MG63 (cell line): Measurements from ENCODE around the gene EHMT1. TPM values are rescaled to one million over a fixed set of nuclear protein-coding genes. Genes with fewer than 3 reads are reported as not detected.

Source experiments
- DNase-seq: peaks from one replicate; pipeline ENCODE4 v3.0.0-alpha.2; 2020
- H3K27me3 ChIP-seq: fragments of 250-450 bp; sonication (Bioruptor Pico); 2 replicates; pipeline ENCODE4 v1.5.1; 2020; ENCODE audit warnings: mild to moderate bottlenecking, moderate library complexity
- H3K36me3 ChIP-seq: fragments of 250-450 bp; sonication (Bioruptor Pico); 2 replicates; pipeline ENCODE4 v1.5.1; 2020; ENCODE audit warnings: mild to moderate bottlenecking, moderate library complexity
- H3K4me3 ChIP-seq: fragments of 250-450 bp; sonication (Bioruptor Pico); 2 replicates; pipeline ENCODE4 v1.5.1; 2020; ENCODE audit warnings: mild to moderate bottlenecking, moderate library complexity
- H3K9me3 ChIP-seq: fragments of 250-450 bp; sonication (Bioruptor Pico); 2 replicates; pipeline ENCODE4 v1.5.1; 2020; ENCODE audit warnings: mild to moderate bottlenecking, moderate library complexity
- total RNA-seq: library from RNA; depleted of rRNA; stranded (reverse); fragments of >200 nt; shearing (Covaris generic); gene quantifications from 2 replicates; pipeline ENCODE4 v1.2.3, GENCODE V29; 2014; ENCODE audit warnings: low replicate concordance

Gene EHMT1
- total RNA-seq, 1 experiment from 2014 or later = 64.5 TPM

DNA sequence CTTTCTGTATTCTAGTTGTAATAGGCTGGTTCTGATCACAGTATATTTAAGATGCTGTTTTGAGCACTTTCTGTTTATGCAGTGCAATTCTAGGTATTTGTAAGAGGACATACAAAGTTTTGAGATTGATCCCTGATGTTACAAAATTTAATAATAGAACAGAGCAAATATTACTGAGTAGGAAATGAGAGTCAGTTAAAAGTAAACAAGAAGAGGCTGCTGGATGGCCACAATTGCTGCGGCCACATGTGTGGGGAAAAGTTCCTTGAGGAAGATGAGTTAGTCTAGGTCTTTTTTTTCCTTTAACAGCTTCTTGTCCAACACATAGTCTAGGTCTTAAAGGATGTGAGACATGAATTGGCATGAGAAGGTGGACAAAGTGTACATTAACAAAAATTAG, 11.3 kb downstream of the EHMT1 start:
- Histone ChIP-seq H3K9me3 (no peaks in the 10 kb centered on the region), H3K27me3 (no peaks in the 10 kb centered on the region), H3K4me3 (no peak overlapping the region), H3K36me3 (no peaks in the 10 kb centered on the region; the same call in none of the 2 replicates)
- no peak for DNase-seq

DNA sequence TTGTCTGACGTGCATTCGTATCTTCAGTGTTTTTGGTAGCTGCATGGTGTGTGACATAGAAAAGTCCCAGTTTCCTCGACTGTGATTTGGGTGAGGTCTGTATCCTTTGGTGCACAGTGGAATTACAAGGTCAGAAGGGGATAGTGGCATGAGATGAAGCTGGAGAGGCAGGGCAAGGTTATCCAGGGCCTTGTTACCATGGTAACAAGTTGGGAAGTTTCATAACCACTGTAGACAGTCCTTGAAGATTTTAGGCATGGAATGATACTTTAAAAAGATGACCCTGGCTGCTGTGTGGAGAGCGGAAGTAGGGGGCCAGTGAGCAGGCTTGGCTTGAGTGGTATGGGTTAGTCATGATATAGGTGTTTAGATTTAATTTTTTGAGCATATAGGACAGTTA, 11.9 kb downstream of the EHMT1 start:
- no peaks in the 10 kb centered on the region; the same call in 1 of the 2 replicates for H3K36me3 ChIP-seq
- H3K9me3 ChIP-seq = no peaks in the 10 kb centered on the region
- DNase-seq = no peak
- no peaks in the 10 kb centered on the region for H3K27me3 ChIP-seq
- no peak overlapping the region for H3K4me3 ChIP-seq

DNA sequence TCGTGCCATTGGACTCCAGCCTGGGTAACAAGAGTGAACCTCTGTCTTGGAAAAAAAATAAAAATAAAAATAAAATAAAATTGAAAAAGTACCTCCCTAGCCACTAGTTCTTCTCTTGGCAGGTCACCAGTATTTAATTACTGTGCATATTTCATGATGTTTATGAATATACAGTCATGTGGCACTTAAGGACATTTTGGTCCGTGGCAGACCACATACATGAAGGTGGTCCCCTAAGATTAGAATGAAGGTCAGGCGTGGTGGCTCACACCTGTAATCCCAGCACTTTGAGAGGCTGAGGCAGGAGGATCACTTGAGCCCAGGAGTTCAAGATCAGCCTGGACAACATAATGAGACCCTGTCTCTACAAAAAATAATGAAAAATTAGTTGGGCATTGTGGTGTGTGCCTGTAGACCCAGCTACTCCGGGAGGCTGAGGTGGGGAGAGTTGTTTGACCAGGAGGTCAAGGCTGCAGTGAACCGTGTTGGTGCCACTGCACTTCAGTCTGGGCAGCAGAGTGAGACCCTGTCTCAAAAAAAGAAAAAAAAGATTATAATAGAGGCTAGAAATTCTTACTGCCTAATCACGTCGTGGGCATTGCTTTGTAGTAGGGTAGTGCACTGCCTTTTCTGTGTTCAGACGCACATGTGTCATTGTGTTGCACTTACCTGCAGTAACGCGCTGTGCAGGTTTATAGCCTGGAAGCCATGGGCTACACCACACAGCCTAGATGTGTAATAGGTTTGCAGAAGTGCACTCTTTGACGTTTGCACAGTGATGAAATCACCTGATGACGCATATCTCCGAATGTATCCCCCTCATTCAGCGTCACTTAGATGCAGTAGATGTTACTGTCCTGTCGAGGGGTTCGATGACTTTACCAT, 12.8 kb downstream of the EHMT1 start:
- Histone ChIP-seq H3K36me3 (no peaks in the 10 kb centered on the region; the same call in 1 of the 2 replicates), H3K4me3 (no peak overlapping the region), H3K9me3 (no peaks in the 10 kb centered on the region), H3K27me3 (no peaks in the 10 kb centered on the region)
- DNase-seq = no peak

DNA sequence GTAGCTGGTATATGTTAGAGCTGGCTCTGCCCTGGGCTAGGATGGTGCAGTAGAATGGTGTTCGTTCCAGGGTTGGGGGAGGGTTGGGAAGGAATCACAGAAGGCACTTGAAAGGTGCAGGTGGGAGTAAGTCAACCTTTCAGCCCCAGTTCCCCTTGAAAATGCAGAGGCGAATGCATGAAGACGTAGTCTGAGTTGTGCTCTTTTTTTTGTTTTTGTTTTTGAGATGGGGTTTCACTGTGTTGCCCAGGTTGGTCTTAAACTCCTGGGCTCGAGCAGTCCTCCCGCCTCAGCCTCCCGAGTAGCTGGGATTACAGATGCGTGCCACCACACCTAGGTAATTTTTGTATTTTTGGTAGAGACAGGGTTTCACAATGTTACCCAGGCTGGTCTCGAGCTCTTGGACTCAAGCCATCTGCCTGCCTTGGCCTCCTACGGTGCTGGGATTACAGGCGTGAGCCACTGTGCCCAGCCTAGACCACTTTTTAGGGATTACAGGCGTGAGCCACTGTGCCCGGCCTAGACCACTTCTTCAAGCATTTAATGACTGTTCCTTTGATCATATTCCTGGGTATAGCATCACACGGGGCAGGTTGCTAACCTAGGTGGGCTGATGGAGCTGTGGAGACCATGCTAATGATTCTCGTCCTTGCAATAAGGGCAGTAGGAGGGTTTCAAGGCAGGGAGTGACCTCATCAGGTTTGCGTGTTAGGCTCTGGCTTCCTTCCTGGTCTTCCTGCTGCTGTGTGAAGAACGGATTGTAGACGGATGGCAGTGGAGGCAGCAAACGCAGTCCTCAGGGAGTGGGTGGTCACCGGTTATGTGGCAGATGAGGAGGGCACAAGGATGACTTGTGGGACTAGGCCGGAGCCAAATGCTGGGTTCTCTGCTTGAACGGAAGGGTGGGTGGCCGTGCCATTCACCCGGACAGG, 13.7 kb downstream of the EHMT1 start:
- Histone ChIP-seq H3K36me3 (no peaks in the 10 kb centered on the region; the same call in 1 of the 2 replicates), H3K9me3 (no peaks in the 10 kb centered on the region)
- DNase-seq = no peak

DNA sequence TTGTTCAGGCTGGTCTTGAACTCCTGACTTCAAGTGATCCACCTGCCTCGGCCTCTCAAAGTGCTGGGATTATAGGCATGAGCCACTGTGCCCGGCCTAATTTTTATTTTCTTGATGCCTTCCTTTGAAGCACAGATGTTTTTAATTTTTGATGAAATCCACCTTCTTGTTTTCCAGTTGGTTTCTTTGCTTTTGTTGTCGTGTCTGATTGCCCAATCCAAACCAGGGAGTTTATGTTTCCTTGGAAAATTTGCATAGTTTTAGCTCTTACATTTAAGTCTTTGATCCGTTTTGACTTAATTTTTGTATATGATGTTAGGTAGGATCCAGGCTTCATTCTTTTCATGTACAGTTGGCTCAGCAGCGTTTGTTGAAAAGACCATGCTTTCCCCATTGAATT, 15.2 kb downstream of the EHMT1 start:
- Histone ChIP-seq H3K4me3 (no peak overlapping the region), H3K9me3 (no peaks in the 10 kb centered on the region), H3K27me3 (no peaks in the 10 kb centered on the region), H3K36me3 (no peaks in the 10 kb centered on the region; the same call in 1 of the 2 replicates)
- no peak for DNase-seq

More for the DNA sequence above, 13.7 kb downstream of the EHMT1 start:
- no peak overlapping the region for H3K4me3 ChIP-seq
- H3K27me3 ChIP-seq = no peaks in the 10 kb centered on the region

DNA sequence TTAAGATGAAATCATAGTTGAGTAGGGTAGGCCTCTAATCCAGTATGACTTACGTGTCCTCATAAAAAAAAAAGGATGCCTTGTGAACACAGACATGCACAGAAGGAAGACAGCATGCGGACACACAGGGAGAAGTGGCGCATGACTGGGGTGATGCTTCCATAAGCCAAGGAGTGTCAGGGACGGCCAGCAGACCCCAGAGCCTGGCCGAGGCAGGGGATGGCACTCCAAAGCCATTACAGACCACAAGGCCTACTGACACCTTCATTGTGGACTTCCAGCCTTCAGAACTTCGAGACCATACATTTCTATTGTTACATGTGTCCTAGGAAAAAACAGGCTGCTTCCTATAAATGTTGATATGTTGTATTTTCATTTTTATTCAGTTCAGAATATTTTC, 19.9 kb downstream of the EHMT1 start:
- Histone ChIP-seq H3K27me3 (no peaks in the 10 kb centered on the region), H3K9me3 (no peaks in the 10 kb centered on the region), H3K36me3 (no peaks in the 10 kb centered on the region), H3K4me3 (no peak overlapping the region)
- DNase-seq = no peak

DNA sequence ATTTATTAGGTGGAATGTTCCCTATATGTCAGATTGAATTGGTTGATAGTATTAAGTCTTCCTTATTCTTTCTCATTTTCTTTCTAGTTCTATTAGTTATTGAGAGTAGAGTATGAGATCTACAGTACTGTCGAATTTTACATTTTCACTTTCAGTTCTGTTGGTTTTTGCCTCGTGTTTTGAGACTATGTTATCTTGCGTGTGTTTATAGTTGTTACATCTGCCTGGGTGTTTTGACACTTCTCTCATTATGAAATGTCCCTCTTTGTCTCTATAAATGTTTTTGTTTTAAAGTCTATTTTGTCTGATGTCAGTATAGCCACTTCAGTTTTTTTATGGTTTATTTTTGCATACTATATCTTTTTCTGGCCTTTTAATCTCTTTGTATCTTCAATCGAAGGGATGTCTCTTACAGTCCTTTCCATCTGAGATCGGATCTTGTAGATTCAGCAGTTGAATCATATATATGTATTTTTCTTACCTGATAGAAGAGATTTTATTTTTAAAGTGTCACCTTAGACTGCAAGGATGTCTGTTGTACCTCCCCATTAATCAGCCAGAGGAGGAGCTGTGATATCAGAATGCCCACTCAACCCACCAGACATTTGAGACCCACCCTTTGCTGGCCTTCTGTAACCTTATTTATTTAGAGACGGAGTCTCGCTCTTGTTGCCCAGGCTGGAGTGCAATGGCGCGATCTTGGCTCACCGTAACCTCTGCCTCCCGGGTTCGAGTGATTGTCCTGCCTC, 20.7 kb downstream of the EHMT1 start:
- H3K4me3 ChIP-seq = no peak overlapping the region

DNA sequence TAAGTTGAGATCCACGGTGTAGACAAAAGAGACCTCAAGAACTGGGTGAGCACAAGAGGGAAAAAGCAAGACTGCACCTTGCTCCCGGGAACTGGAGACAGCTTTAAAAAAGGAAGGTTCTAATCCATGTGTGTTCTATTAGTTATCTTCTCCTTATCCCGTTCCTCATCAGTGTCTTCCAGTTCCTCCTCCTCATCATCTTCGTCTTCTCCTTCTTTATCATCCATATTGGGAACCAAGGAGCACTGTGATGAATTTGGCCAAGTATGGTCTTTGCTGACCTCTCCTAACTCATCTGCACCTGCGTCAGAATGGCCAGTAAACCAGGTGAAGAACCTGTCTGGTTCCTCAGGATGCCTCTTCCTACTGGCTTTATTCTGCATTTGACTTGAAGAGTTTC, 22.1 kb downstream of the EHMT1 start:
- Histone ChIP-seq H3K36me3 (no peaks in the 10 kb centered on the region), H3K27me3 (no peaks in the 10 kb centered on the region), H3K4me3 (no peak overlapping the region), H3K9me3 (no peaks in the 10 kb centered on the region)
- DNase-seq = no peak

More for the DNA sequence above, 20.7 kb downstream of the EHMT1 start:
- DNase-seq = no peak
- H3K36me3 ChIP-seq = no peaks in the 10 kb centered on the region
- no peaks in the 10 kb centered on the region for H3K9me3 ChIP-seq
- no peaks in the 10 kb centered on the region for H3K27me3 ChIP-seq

DNA sequence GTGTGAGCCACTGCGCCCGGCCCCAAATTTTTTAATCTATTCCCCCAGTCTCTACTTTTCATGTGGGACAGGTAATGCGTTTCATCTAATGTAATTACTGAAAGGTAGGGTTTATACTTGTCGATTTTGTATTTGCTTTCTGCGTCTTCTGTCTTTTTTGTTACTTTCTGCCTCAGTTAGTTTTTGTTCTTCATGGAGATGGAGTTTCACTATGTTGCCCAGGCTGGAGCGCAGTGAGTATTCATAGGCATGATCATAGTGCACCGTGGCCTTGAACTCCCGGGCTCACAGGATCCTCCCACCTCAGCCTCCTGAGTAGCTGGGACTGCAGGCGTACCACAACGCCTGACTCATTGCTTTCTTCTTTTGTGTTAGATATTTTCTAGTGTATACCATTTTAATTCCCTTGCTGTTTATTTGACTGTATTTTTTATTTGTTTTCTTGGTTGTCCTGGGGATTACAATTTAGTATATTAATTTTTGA, 23.4 kb downstream of the EHMT1 start:
- Histone ChIP-seq H3K9me3 (no peaks in the 10 kb centered on the region), H3K36me3 (no peaks in the 10 kb centered on the region), H3K4me3 (no peak overlapping the region), H3K27me3 (no peaks in the 10 kb centered on the region)
- DNase-seq = no peak

DNA sequence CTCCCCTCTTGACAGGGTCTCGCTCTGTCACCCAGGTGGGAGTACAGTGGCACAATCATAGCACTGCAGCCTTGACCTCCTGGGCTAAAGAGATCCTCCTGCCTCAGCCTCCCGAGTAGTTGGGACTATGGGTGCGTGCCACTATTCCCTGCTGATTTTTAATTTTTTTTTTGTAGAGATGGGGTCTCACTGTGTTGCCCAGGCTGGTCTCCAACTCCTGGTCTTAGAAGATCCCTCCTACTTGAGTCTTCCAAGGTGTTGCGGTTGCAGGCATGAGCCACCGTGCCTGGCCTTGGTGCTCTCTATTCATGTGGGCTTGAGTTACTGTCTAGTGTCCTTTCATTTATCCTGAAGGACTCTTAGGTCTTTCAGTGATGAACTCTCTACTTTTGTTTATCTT, 24.1 kb downstream of the EHMT1 start:
- Histone ChIP-seq H3K27me3 (no peaks in the 10 kb centered on the region), H3K9me3 (no peaks in the 10 kb centered on the region), H3K36me3 (no peaks in the 10 kb centered on the region; the same call in 1 of the 2 replicates), H3K4me3 (no peak overlapping the region)
- DNase-seq = no peak

DNA sequence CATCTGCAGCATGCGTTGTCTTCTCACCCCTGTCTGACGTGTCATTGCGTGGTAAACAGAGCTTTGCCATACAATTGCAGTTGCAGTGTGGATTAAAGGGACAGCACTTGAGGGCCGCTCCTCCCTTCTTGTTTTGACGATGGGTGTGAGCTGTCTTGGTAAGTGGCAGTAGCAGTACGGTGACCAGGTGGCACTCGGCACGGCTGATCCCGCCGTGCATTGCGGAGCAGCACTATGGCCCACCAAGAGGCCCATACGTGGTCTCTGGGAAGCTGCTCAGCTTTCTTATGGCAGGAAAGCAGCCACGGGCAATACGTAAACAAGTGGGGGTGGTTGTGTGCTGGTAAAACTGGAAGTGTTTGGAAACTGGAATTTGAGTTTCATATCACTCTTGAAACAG, 25.1 kb downstream of the EHMT1 start:
- DNase-seq = no peak
- no peak overlapping the region for H3K4me3 ChIP-seq
- H3K9me3 ChIP-seq = no peaks in the 10 kb centered on the region
- H3K36me3 ChIP-seq = no peaks in the 10 kb centered on the region; the same call in 1 of the 2 replicates
- no peaks in the 10 kb centered on the region for H3K27me3 ChIP-seq

DNA sequence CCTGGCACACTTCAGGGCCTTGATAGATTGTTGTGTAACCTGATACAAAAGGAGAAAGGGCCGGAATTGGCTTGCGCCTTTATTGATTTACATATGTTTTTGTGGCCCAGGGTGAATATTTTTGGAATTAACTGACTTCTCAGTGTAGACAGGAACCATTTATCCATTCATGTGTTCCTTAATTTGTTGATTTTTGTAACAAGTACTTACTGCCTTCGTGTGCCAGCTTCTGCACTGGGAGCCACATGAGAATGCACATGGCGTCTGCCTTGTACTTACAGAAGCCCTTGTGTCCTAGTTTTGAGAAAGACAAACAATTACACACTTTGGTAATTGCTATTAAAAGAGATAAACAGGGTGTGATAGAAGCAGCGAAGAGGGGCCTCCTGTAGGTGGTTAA, 26.4 kb downstream of the EHMT1 start:
- H3K9me3 ChIP-seq = no peaks in the 10 kb centered on the region
- no peak for DNase-seq
- peaks cover 2% of the 10 kb centered on the region for H3K36me3 ChIP-seq
- no peaks in the 10 kb centered on the region for H3K27me3 ChIP-seq
- no peak overlapping the region for H3K4me3 ChIP-seq

DNA sequence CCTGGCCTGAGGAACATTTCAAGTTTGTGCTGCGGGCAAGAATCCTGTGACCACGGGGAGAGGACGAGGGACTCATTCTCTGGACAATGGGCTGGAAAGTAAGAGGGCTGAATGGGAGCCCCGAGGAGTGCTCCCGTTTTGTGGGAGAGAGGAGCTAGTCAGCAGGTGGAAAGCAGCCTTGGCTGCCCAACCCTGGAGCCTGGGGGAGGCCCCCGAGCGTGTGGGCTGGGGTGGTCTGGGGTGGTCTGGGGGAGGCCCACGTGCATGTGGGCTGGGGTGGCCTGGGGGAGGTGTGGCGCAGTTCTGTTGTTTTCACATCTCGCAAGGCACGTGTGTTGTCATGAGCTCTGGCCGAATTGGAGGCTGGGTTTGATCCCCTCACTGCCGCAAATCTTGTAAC, 27.5 kb downstream of the EHMT1 start:
- no peaks in the 10 kb centered on the region for H3K27me3 ChIP-seq
- no peak overlapping the region for H3K4me3 ChIP-seq
- no peak for DNase-seq
- no peaks in the 10 kb centered on the region for H3K9me3 ChIP-seq
- peaks cover 9% of the 10 kb centered on the region for H3K36me3 ChIP-seq

DNA sequence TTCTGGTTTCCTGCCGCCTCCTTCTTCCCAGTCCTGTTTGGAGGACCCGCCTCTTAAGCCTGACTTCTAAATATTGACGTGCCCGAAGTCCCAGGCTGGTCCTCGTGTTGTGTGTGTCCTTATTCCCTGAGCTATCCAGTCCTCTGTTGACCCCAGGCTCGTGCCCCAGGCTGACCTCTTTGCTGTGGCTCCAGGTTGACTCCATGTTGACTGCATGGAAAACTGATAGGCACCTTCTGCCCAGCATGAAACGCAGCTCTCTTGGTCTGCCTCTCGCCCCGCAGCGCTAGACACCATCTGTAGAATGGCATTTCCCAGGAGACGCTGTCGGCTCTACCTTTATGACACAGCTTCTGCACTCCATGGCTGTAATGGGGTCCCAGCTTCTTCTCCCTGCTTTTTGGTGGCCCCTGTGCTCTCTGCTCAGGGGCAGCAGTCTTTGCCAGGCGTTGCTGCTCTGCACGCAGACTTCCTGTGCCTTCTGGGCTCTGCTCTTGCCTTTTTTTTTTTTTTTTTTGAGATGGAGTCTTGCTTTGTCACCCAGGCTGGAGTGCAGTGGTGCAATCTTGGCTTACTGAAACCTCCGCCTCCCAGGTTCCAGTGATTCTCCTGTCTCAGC, 28.4 kb downstream of the EHMT1 start:
- H3K9me3 ChIP-seq = no peaks in the 10 kb centered on the region
- no peak for DNase-seq

DNA sequence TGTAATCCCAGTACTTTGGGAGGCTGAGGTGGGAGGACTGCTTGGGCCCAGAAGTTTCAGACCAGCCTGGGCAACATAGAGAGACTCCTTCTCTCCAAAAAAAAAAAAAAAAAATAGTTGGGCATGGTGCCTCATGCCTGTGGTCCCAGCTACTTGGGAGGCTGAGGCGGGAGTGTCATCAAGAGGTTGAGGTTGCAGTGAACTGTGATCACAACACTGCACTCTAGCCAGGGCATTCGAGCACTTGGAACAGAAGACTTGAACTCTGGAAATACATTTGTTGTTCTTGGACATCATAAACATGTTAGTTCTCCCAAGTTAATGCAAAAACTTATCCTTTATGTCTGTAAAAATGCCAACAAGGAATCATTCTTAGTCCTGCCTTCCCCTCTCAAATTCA, 29.6 kb downstream of the EHMT1 start:
- Histone ChIP-seq H3K9me3 (no peaks in the 10 kb centered on the region), H3K27me3 (no peaks in the 10 kb centered on the region), H3K36me3 (peaks cover 15% of the 10 kb centered on the region), H3K4me3 (no peak overlapping the region)
- DNase-seq = peak; percentile 60

More for the DNA sequence above, 28.4 kb downstream of the EHMT1 start:
- H3K27me3 ChIP-seq = no peaks in the 10 kb centered on the region
- H3K4me3 ChIP-seq = no peak overlapping the region
- peaks cover 10% of the 10 kb centered on the region for H3K36me3 ChIP-seq

DNA sequence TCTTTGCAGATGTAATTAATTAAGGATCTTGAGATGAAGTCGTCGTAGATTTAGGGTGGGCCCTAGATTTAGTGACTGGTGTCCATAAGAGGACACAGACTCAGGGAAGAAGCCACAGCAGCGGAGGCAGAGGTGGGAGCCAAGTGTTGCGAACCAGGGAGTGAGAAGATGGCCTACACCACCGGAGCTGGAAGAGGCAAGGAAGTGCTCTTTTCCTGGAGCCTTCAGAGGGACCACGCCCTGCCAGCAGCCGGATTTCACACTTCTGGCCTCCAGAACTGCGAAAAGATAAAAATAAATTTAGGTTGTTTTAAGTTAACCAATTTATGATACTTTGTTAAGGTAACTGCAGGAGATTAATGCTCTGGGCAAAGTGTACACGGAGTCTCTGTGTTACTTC, 30.7 kb downstream of the EHMT1 start:
- DNase-seq = no peak
- no peak overlapping the region for H3K4me3 ChIP-seq
- H3K27me3 ChIP-seq = no peaks in the 10 kb centered on the region
- H3K9me3 ChIP-seq = no peaks in the 10 kb centered on the region
- peaks cover 15% of the 10 kb centered on the region for H3K36me3 ChIP-seq
